Measurements from ENCODE around the gene MIA2.
"Not testable (repeated sequence)": the region's sequence is repeated elsewhere in the genome, so short reads cannot be mapped to it uniquely, and the experiment has no call there.

The MIA2 gene

GRCh38 chr14:39233680-39234326, at the start of gene MIA2:
TSS of gene MIA2 (plus strand) at chr14:39233915. CDS start at chr14:39234115, 200 bp downstream.
- FAIRE-seq: no peak

- no peak for FAIRE-seq
Measured at GRCh38 chr14:39184628-39185255, 49.0 kb upstream of the MIA2 start.

DNA sequence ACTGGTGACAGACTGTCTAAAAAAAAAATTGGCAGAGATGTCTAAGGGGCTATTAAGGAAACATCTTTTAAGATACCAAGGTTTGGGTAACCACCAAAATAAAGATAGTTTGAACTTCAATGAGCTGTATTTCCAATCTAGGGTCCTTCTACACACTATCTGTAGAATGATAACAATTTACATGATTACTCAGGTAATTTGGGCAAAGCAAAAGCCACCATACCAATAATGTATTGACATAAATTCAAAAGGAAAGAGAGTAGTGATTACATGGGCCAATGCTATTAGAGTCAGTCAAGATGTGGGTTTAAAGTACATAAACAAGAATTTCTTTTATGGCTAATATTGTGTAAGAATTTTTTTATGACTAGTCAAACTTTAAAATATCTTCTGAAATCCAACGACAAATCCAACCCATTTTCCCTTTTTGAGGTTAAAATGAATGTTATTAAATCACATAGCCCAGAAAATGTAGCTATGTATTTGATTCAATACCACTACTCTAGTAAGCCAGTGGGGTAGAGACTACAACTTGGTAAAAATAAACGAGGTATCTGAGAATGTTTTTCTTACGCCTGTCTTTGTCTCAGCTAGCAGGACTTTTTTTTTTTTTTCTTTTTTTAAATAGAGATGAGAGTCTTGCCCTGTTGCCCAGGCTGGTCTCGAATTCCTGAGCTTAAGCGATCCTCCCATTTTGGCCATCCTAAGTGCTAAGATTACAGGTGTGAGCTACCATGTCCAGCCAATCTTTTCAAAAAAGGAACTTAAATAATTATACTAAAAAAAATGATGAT, 48.3 kb upstream of the MIA2 start:
- FAIRE-seq: no peak

- no peak for FAIRE-seq
Measured at GRCh38 chr14:39186941-39187525, 46.7 kb upstream of the MIA2 start.

DNA sequence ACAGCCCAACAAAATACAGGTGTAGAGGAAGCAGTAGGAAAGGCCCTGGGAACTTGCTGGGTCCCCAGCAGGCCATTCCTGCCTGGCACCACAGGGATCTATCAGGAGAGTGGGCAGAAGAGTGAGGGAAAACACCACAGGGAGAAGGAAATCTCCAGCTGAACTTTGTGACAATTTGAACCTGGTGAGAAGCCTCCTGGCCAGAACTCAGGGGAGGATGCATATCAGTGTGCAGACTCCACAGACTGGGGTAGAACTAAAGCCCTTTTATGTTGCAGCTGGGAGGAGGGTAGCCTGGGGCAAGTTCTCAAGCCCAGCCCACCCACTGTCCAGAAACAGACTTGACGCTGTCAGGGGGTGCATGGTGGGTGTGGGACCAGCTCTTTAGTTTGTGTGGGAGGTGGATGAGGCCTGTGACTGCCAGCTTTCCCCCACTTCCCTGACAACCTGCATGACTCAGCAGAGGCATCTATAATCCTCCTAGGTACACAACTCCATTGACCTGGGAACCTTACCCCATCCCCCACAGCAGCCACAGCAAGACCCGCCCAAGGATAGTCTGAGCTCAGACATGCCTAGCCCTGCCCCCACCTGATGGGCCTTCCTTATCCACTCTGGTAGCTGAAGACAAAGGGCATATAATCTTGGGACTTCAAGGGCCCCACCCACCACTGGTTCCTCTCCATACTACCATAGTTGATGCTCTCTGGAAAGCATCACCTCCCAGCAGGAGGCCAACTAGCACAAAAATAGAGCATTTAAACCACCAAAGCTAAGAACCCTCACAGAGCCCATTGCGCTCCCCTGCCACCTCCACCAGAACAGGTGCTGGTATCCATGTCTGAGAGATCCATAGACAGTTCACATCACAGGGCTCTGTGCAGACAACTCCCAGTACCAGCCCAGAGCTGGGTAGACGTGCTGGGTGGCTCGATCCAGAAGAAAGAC, 29.8 kb upstream of the MIA2 start:
- FAIRE-seq: no peak

GRCh38 chr14:39207430-39207829, 26.3 kb upstream of the MIA2 start:
- FAIRE-seq: not testable (repeated sequence)

GRCh38 chr14:39211109-39211741, 22.5 kb upstream of the MIA2 start:
- no peak for FAIRE-seq

DNA sequence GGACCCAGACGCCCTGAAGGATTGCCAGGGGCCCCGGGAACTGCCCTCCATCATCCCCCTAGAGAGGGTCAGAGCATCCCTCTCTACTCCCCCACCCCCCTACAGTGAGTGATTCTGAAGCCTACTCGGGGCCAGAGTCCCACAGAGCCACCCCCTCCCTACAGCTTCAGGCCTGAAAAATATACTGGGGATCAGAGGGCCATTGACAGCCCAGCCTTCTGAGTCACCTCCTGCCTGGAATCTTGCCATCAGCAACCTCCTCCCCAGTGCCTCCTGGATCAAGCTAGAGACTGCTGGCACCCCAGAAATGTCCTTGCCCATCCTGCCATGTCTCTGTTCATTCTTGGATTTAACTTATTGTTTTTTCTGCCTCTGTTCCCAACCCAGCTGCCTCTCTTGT, 21.7 kb upstream of the MIA2 start:
- FAIRE-seq: no peak

GRCh38 chr14:39212693-39213092, 21.0 kb upstream of the MIA2 start:
- FAIRE-seq: no peak

- no peak for FAIRE-seq
Measured at GRCh38 chr14:39217214-39217879, 16.4 kb upstream of the MIA2 start.

DNA sequence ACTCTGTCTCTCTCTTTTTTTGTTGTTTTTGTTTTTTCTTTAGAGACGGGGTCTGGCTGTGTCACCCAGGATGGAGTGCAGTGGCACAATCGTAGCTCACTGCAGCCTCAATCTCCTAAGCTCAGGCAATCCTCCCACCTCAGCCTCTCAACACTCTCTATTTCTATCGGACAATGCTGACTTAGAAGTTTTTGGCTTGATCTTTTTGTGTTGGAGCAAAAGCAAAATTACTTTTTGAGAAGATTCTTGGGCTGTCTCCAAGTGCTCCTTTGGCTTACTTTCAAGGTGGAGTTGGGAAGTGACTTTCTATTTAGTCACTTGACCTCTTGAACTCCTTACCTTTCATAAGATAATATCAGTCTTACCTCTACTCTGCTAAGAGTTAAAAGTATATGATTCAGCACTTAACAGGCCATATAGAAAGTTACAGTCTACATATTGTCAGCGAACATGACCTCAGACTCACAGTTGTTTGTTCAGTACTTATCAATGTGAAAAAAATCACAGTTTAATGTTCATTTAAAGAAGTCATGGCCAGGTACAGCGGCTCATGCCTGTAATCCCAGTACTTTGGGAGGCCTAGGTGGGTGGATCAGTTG, 15.4 kb upstream of the MIA2 start:
- FAIRE-seq: no peak

DNA sequence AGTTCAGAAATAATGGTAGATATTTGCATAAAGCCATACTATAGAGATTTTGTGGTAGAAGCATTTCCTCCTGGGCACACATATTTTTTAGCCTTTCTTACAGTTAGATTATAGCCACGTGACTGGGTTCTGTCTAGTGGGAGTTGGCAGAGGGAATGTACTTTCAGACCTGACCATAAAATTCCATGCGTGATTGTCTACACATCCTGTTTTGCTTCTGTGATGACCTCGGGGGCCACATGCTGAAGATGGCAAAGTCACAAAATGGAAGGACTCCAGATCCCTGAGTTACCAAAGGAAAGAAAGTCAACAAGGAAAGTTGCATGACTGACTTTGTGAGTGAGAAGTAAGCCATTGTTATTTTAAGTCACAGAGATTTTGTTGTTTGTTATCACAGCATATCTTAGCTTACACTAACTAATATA, 14.6 kb upstream of the MIA2 start:
- FAIRE-seq: no peak

DNA sequence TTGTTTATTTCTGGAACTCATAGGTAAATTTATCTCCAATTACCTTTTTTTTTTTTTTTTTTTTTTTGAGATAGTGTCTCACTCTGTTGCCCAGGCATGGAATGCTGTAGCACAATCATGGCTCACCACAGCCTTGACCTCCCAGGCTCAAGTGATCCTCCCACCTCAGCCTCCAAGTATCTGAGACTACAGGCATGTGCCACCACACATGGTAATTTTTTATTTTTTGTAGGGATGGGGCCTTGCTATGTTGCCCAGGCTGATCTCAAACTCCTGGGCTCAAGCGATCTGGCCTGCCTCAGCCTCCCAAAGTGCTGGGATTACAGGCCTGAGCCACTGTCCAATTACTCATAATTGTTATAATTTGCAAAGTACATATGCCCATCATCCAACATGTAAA, 13.2 kb upstream of the MIA2 start:
- FAIRE-seq: not testable (repeated sequence)

DNA sequence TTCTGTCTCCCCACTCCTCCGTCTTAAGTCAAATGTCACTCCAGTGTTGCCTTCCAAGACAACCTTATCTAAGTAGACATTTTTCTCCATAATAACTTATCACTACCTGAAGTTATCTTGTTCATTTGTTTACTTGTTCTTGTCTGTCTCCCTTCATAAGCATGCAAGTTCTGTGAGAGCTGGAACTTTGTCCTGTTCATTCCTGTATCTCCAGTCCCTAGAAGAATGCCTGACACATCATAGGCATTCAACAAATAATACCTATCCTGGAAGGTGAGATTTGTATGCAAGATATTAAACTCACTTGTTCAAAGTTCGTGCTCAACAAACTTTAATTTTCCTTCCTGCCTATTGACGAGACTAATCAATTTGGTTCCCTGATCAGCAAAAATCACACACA, 5.7 kb upstream of the MIA2 start:
- no peak for FAIRE-seq

DNA sequence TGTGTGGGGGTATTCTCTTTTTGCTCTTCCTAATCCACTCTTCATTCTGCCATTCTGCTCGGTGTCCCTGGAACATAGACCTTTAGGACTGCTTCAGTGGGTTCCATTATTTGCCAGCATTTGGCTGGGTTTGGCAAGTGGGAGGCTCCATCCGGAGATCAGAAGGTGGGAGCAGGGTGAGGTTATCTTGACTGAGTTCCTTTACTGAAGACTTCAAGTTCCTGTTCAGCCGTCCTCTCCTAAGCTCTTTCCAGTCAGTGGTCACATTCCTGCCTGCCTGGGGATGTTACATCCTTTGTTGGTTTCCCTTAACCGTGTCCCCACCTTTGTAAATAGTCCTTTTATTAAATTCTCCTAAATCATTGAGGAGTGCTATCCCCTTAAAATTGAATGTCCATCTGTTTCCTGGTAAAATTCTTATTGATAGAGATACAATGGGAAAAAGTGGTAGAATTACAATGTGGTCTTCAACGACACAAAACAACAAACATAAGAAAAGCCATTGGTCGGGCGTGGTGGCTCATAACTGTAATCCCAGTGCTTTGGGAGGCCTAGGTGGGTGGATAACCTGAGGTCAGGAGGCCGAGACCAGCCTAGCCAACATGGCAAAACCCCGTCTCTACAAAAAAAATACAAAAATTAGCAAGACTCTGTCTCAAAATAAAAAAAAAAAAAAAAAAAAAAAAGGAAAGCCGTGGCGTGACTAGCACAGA, 5.0 kb upstream of the MIA2 start:
- FAIRE-seq: no peak

DNA sequence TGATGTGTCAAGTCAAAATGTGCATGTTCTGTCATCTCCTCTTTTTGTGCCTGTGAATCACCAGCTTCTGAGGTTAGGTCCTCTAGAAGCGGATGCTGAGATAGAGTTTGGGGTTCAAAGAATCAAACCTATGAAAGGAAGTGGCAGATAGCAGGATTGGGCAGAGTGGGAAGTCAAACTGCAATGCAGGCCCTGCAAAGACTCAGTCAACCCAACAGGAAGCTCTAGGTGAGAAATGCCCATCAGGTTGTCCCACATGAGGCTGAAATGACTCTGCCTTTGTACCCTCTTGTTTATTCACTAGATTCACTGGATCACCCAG, 4.5 kb upstream of the MIA2 start:
- no peak for FAIRE-seq

DNA sequence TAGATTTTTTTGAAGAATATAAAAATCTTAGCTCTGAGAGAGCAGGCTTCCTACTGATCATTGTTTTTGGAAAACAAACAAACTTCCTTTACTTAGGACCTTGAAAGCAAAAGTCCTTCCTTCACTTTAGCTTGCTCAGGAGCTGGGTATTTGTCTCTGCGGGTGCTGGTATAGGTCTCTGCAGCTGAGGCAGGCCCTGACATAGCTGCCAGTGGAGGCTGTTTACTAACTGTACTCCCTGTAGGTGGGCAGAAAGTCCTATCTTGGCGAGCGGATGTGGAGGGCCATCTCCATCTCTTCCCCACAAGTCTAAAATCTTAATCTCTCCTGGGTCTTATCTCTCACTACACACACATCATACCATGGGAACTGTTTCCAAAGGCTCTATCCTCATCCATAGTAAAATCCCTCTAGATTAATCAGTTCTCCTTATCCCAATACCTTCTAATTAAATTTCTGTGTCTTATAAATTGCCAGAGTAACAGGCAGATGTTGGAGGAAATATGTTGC, 4.1 kb upstream of the MIA2 start:
- no peak for FAIRE-seq

GRCh38 chr14:39230416-39231035, 3.2 kb upstream of the MIA2 start:
- FAIRE-seq: no peak

DNA sequence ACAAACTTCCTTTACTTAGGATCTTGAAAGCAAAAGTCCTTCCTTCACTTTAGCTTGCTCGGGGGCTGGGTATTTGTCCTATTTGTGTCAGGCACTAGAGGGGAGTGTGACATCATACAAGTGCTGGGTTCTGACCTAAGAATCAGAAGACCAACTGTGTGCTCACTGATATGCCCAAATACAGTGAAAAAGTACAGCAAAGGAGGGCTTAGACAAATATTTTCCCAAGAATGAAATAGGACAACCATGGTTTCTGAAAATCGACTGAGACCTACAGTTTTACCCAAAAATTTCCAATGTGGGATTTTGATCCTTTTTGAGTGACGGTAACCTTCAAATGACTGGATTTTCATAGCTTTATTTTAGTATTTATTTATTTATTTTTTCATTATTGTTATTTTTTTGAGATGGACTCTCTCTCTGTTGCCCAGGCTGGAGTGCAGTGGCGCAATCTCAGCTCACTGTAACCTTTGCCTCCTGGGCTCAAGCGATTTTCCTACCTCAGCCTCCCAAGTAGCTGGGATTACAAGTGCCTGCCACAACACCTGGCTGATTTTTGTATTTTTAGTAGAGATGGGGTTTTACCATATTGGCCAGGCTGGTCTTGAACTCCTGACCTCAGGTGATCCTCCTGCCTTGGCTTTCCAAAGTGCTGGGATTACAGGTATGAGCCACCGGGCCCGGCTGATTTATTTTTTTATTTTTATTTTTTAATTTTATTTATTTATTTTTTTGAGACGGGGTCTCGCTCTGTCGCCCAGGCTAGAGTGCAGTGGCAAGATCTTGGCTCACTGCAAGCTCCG, 1.8 kb upstream of the MIA2 start:
- peak; percentile 29 for FAIRE-seq

All from A204.1 (cell line).